Measurements from ENCODE around the gene KNOP1. TPM values are rescaled to one million over a fixed set of nuclear protein-coding genes. Genes with fewer than 3 reads are reported as not detected.

The KNOP1 gene
- total and polyA plus RNA-seq, 8 donors: 4.4 to 13.9 (median 8.1) TPM

DNA sequence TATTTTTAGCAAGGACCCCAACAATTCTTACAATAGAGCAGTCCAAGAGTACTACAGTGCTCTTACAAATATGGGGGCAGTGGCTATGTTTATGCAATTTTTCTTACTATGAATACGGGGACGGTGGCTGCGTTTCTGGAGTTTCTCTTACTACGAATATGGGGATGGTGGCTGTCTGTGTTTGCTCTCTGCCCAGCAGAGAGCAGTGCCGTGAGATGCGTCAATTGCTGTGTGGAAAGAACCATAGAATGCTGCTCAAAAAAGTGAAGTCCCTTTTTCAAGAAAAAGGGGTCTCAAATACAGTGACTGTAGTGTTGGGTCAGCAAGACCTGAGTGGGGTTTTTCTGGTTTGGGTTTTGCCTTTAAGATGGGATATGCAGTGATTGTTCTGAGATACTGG is 53.9 kb downstream of the KNOP1 start:
- Histone ChIP-seq H3K27ac (no peak overlapping the region), H3K36me3 (peaks cover 0 to 6% (median 0%) of the 10 kb centered on the region in 3 donors), H3K27me3 (no peaks in the 10 kb centered on the region), H3K4me3 (no peak overlapping the region), H3K9me3 (no peaks in the 10 kb centered on the region), H3K4me1 (no peaks in the 10 kb centered on the region)
- intact Hi-C loops (cut with DNase I): no loop called here
- no peak for TF ChIP-seq CTCF (IDR thresholded peaks at IDR 0.05)
- no peak for ATAC-seq
- WGBS, 2 donors: 96 to 98% methylated on average over 6 of the region's 6 CpGs
- no peak for FAIRE-seq
- no peak for DNase-seq

- FAIRE-seq (no peak), ATAC-seq (no peak), DNase-seq (no peak)
- Histone ChIP-seq H3K9me3 (no peaks in the 10 kb centered on the region), H3K36me3 (no peaks in the 10 kb centered on the region), H3K27ac (no peak overlapping the region), H3K4me1 (no peaks in the 10 kb centered on the region), H3K27me3 (no peaks in the 10 kb centered on the region), H3K4me3 (no peak overlapping the region)
- intact Hi-C loops (cut with DNase I): no loop called here
- 91 to 93% methylated on average over 7 of the region's 7 CpGs for WGBS, 2 donors
- TF ChIP-seq CTCF (IDR thresholded peaks at IDR 0.05): no peak
These were observed 55.7 kb downstream of the KNOP1 start for GRCh38 chr16:19662351-19662750.

DNA sequence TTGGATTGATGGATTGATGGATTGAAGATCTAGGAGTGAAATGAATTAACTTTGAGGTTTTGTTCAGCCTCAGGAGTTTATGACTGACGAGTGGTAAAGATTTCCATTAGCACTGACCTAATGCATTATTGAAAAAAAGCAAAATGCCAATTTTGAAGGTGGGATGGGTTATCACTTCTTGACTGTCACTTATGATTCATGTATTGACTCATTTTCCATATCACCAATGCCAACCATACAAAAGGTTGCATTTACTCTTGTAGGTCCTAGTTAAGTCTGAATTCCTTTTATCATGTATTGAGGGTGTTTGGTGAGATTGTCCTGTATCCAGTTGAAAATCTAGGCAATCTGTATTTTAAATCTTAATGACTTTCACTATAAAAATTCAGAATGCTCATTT is 57.6 kb downstream of the KNOP1 start:
- FAIRE-seq (no peak), ATAC-seq (no peak), DNase-seq (no peak)
- intact Hi-C loops (cut with DNase I): no loop called here
- Histone ChIP-seq H3K27me3 (no peaks in the 10 kb centered on the region), H3K9me3 (no peaks in the 10 kb centered on the region), H3K4me3 (no peak overlapping the region), H3K4me1 (no peaks in the 10 kb centered on the region), H3K27ac (no peak overlapping the region), H3K36me3 (no peaks in the 10 kb centered on the region)
- 80 to 87% methylated on average over 1 of the region's 1 CpG for WGBS, 2 donors
- no peak for TF ChIP-seq CTCF (IDR thresholded peaks at IDR 0.05)

GRCh38 chr16:19659554-19659953 is 58.5 kb downstream of the KNOP1 start:
- Histone ChIP-seq H3K4me1 (no peaks in the 10 kb centered on the region), H3K27ac (no peak overlapping the region), H3K9me3 (no peaks in the 10 kb centered on the region), H3K4me3 (no peak overlapping the region), H3K36me3 (no peaks in the 10 kb centered on the region), H3K27me3 (no peaks in the 10 kb centered on the region)
- no peak for DNase-seq
- no peak for TF ChIP-seq CTCF (IDR thresholded peaks at IDR 0.05)
- FAIRE-seq: no peak
- WGBS, 2 donors: 91 to 94% methylated on average over 1 of the region's 1 CpG
- no peak for ATAC-seq
- intact Hi-C loops (cut with DNase I): no loop called here

- Histone ChIP-seq H3K4me1 (no peaks in the 10 kb centered on the region), H3K36me3 (peaks cover 0 to 12% (median 6%) of the 10 kb centered on the region in 3 donors), H3K9me3 (no peaks in the 10 kb centered on the region), H3K4me3 (no peak overlapping the region), H3K27me3 (no peaks in the 10 kb centered on the region), H3K27ac (no peak overlapping the region)
- WGBS, 2 donors: 60 to 63% methylated on average over 4 of the region's 4 CpGs
- intact Hi-C loops (cut with DNase I): no loop called here
- DNase-seq: no peak
- no peak for ATAC-seq
- FAIRE-seq: no peak
- TF ChIP-seq CTCF (IDR thresholded peaks at IDR 0.05): no peak
These were observed 60.2 kb downstream of the KNOP1 start for GRCh38 chr16:19657831-19658230.

All from pancreas (tissue), 10 donors.